Skeletal muscle tissue (tissue), 4 donors: ENCODE data around the gene RUBCNL. TPM values are rescaled to one million over a fixed set of nuclear protein-coding genes. Genes with fewer than 3 reads are reported as not detected.

ENCODE experiments used
- H3K27ac ChIP-seq: one replicate; pipeline ENCODE4 v1.7.0; 2013; ENCODE audit warnings: mild to moderate bottlenecking, low read depth, low read length, inconsistent platforms
- H3K27me3 ChIP-seq, 3 donors: one replicate each; pipeline ENCODE4 v1.7.0; 2013; ENCODE audit warnings: low read length in 3 of 3; ENCODE audit not compliant: control insufficient read depth in 3 of 3, insufficient read depth in 3 of 3
- H3K36me3 ChIP-seq, 3 donors: one replicate each; pipeline ENCODE4 v1.7.0; 2013; ENCODE audit warnings: low read length in 3 of 3; ENCODE audit not compliant: control insufficient read depth in 3 of 3, insufficient read depth in 3 of 3
- H3K4me1 ChIP-seq, 3 donors: one replicate each; pipeline ENCODE4 v1.7.0; 2013; ENCODE audit warnings: low read length in 3 of 3, mild to moderate bottlenecking in 3 of 3; ENCODE audit not compliant: control insufficient read depth in 3 of 3, insufficient read depth in 3 of 3
- H3K4me3 ChIP-seq, 3 donors: one replicate each; pipeline ENCODE4 v1.7.0; 2013; ENCODE audit warnings: low read length in 3 of 3
- H3K9ac ChIP-seq, 3 donors: one replicate each; pipeline ENCODE4 v1.7.0; 2013; ENCODE audit warnings: low read length in 3 of 3, mild to moderate bottlenecking in 3 of 3, moderate library complexity in 2 of 3, low read depth in 1 of 3
- H3K9me3 ChIP-seq, 3 donors: one replicate each; pipeline ENCODE4 v1.7.0; 2013; ENCODE audit warnings: low read length in 3 of 3; ENCODE audit not compliant: control insufficient read depth in 3 of 3
- total RNA-seq: library from RNA; depleted of rRNA; stranded (reverse); fragments of >200 nt; gene quantifications from one replicate; pipeline ENCODE4 v1.2.3, GENCODE V29; 2014
- donor health status: Osteomylitis.

The RUBCNL gene
- total RNA-seq, 1 donor from 2014 or later = 3.7 TPM

DNA sequence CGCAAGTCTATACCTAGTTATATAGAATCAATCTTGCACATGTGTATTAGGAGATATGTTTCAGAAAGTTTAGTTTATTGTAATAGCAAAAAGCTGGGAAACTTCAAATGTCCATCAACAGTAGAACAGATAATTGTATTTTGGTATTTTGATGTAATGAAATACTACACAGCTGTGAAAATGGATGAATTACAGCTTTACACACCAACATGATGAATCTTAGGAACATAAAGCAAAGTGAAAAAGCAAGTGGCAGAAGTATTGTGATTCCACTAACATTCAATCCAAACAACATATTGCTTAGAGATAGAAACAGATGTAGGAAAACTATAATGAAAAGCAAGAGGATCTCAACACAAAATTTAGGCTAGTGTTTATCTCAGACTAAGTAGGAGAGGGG lies 72.5 kb downstream of the RUBCNL start:
- no peaks in the 10 kb centered on the region for H3K4me1 ChIP-seq
- no peaks in the 10 kb centered on the region for H3K27me3 ChIP-seq
- H3K9ac ChIP-seq = no peak overlapping the region
- no peaks in the 10 kb centered on the region for H3K9me3 ChIP-seq
- no peaks in the 10 kb centered on the region for H3K36me3 ChIP-seq
- no peak overlapping the region for H3K27ac ChIP-seq
- H3K4me3 ChIP-seq = no peak overlapping the region

DNA sequence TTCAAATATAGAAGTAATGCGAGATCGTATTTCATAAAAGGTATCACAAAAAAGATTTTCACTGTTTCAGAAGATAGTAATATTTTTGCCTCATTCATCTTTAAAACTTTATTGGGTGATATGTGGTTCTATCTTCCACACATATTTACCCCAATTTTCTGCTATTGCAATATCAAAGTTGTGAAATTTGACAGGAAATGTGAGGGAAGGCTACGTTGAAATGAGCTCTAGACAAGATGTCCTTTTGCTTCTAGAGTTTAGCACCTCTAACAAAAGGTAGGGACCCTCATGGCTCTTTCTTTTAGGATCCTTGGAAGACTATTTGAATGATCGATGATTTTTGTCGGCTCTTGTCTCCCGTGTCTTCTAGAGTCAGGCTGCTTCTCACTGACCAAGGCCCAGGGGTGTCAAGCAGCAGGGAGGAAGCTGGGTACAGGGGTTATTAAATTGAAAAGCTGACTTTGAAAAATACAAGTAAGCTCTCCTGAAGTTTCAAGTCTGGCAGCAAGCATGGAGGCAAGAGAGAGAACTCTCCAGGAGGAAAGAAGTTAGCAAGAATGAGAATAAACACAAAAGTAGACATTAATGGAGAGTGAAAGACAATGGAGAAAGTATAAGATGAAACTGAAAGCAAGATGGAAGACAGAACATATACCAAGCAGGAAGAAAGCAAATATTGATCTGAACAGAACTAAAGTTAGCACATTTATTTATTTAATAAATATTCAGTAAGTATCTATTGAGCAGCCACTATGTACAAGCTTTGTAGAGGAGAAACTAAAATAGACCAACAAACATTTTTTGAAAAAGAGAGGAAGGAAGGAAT lies 73.4 kb downstream of the RUBCNL start:
- Histone ChIP-seq H3K9me3 (no peaks in the 10 kb centered on the region), H3K27me3 (no peaks in the 10 kb centered on the region), H3K36me3 (no peaks in the 10 kb centered on the region), H3K27ac (no peak overlapping the region), H3K4me1 (no peaks in the 10 kb centered on the region), H3K9ac (no peak overlapping the region), H3K4me3 (no peak overlapping the region)

DNA sequence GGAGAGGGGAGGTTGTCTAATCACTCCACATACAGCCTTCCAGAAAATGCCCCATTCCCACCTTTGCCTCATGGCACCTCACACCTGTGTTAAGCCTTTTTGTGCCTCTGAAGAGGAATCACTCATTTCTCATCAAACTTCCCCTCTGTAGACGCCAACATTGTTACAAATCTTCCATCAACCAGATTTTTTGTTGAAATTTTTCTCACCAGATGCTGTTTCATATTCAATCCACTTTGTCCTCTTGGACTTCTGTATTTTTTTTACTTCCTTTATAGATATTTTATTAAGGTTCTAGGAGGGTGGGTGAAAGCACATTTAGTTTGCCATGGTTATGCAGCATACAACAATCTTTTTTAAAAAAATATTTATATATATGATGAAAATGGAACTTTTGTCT lies 74.0 kb downstream of the RUBCNL start:
- Histone ChIP-seq H3K9me3 (no peaks in the 10 kb centered on the region), H3K9ac (no peak overlapping the region), H3K27me3 (no peaks in the 10 kb centered on the region), H3K4me1 (no peaks in the 10 kb centered on the region), H3K4me3 (no peak overlapping the region), H3K36me3 (no peaks in the 10 kb centered on the region), H3K27ac (no peak overlapping the region)

DNA sequence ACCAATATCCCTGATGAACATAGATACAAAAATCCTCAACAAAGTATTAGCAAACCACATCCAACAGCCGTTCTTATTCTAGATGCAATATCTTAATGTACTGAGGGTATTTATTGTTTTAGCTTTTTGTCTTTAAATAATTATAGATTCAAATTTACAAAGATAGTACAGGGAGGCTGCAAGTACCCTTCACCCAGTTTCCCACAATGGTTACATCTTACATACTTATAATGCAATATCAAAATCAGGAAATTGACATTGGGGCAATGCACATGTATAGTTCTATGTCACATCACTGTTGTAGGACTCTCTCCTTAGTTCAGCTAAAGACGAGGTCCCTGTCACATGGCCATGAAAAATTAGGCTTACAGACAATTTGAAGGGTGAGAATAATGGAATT lies 75.8 kb downstream of the RUBCNL start:
- H3K27ac ChIP-seq = no peak overlapping the region
- no peaks in the 10 kb centered on the region for H3K9me3 ChIP-seq
- H3K4me3 ChIP-seq = no peak overlapping the region
- H3K36me3 ChIP-seq = no peaks in the 10 kb centered on the region
- no peak overlapping the region for H3K9ac ChIP-seq
- no peaks in the 10 kb centered on the region for H3K27me3 ChIP-seq
- H3K4me1 ChIP-seq = no peaks in the 10 kb centered on the region

DNA sequence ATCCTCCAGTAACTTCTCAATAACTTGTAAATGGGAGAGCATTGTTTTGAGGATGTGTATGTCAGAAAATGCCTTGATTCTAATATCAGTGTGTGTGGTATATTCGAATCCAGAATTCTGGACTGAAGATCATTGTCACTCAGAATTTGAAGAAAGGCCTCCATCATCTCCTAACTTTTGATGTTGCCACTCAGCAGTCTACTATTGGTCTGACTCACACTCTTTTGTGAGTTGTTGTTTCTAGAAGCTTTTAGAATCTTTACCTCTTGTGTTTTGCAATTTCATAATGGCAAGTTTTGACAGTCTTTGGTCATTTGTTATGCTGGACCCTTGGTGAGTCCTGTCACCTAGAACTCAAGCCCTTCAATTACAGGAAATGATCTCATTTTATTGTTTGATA lies 77.0 kb downstream of the RUBCNL start:
- Histone ChIP-seq H3K27me3 (no peaks in the 10 kb centered on the region), H3K36me3 (no peaks in the 10 kb centered on the region), H3K27ac (no peak overlapping the region)

DNA sequence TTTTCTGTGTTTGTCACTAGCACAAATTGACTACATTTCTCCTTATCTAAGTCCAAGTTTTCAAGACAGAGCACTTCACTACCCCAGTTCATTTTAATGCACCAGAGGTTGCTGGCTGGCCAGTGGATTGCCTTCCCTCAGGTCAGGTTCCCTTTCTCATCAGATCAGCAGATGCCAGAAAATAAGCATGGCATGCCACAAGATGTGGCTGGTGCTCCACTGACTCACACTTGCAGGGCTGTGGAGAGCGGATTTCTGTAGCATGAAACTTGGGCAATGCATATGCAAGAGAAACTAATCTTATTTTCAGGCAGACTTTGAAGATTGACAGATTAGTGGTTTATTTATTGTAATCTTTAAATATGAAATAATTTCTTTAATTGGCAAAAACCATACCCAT lies 79.5 kb downstream of the RUBCNL start:
- Histone ChIP-seq H3K9me3 (no peaks in the 10 kb centered on the region), H3K4me3 (no peak overlapping the region), H3K36me3 (no peaks in the 10 kb centered on the region), H3K9ac (no peak overlapping the region), H3K4me1 (no peaks in the 10 kb centered on the region), H3K27me3 (no peaks in the 10 kb centered on the region), H3K27ac (no peak overlapping the region)

More for the DNA sequence above, 77.0 kb downstream of the RUBCNL start:
- no peaks in the 10 kb centered on the region for H3K9me3 ChIP-seq
- H3K4me3 ChIP-seq = no peak overlapping the region
- no peak overlapping the region for H3K9ac ChIP-seq
- H3K4me1 ChIP-seq = no peaks in the 10 kb centered on the region

DNA sequence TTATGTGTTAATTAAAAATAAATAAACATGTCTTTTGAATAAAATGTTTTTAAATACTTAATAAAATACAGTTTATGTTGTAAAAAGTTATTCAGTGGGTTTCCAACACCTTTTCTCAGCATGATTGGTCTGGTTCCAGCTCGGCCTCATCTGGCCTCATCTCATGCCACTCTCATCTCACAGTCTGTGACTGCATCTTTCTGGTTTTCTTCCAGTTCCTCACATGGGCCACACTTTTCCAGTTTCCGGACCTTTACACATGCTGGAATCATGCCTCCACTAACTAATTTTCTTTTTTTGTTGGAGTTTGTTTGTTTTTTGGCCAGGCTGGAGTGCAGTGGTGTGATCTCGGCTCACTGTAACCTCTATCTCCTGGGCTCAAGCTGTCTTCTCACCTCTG lies 82.5 kb downstream of the RUBCNL start:
- H3K36me3 ChIP-seq = no peaks in the 10 kb centered on the region
- H3K9me3 ChIP-seq = no peaks in the 10 kb centered on the region
- H3K27me3 ChIP-seq = no peaks in the 10 kb centered on the region
- H3K4me3 ChIP-seq = no peak overlapping the region
- H3K9ac ChIP-seq = no peak overlapping the region
- H3K27ac ChIP-seq = no peak overlapping the region
- H3K4me1 ChIP-seq = no peaks in the 10 kb centered on the region

DNA sequence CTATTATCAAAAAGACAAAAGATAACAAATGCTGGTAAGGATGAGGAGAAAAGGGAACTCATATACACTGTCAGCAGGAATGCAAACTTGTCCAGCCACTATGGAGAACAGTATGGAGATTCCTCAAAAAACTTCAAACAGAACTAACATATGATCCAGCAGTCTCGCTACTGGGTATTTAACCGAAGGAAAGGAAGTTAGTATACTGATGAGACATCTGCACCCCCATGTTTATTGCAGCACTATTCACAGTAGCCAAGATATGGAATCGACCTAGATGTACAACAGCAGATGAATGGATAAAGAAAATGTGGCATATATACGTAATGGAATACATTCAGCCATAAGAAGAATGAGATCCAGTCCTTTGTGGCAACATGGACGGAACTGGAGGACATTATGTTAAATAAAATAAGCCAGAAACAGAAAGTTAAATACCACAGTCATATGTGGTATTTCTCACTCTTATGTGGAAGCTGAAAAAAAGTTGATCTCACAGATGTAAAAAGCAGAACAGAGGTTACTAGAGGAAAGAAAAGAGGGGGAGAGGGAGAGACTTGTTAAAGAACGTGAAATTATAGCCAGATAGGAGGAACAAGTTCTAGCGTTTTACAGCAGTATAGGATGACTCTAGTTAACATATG lies 83.2 kb downstream of the RUBCNL start:
- Histone ChIP-seq H3K9me3 (no peaks in the 10 kb centered on the region), H3K27me3 (no peaks in the 10 kb centered on the region), H3K9ac (no peak overlapping the region), H3K4me3 (no peak overlapping the region), H3K4me1 (no peaks in the 10 kb centered on the region), H3K36me3 (no peaks in the 10 kb centered on the region), H3K27ac (no peak overlapping the region)

DNA sequence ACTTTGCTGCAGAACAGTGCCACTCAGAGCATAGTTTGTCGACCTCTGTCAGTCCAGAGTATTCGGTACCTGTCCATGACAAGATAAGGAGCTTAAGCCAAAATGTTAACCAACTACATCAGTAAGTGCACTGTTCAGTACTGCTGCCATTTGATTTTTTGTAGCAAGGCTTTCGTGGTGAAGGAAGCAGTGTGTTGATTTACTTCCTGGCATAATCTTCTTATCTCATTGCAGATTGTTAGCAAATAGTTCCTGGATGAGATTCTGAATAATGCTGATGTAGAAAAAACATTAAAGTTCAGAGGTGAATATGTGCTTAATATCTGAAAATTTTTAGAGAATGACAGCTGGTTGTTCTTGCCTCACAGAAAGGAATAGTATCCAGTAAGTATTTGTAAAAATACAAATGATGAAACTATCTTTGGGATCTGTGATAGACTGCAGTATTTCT lies 89.7 kb downstream of the RUBCNL start:
- H3K4me3 ChIP-seq = no peak overlapping the region
- H3K36me3 ChIP-seq = no peaks in the 10 kb centered on the region
- H3K9me3 ChIP-seq = no peaks in the 10 kb centered on the region
- H3K4me1 ChIP-seq = peaks cover 0 to 9% (median 2%) of the 10 kb centered on the region in 3 donors
- H3K27me3 ChIP-seq = no peaks in the 10 kb centered on the region
- no peak overlapping the region for H3K9ac ChIP-seq
- H3K27ac ChIP-seq = peak overlapping the region; percentile 52

DNA sequence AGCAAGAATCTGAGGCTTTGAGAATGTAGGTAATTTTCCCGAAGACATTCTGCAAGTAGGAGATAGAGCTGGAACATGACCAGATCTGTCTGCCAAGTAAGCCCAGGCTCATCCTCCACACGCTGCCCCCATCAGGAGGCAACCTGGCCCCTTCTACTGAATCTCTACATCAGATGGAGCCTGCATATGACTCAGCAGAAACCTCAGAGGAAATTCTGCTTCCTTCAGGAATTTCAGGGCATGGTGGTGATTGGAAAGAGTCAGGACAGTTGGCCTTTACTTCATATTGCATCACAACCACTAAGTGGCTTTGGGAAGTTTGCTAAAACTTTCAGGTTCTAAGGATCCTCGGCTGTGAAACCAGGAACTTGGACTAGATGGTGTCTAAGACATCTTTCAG lies 90.1 kb downstream of the RUBCNL start:
- H3K9ac ChIP-seq = no peak overlapping the region
- no peaks in the 10 kb centered on the region for H3K27me3 ChIP-seq
- H3K27ac ChIP-seq = peak overlapping the region; percentile 52
- peaks cover 0 to 9% (median 2%) of the 10 kb centered on the region in 3 donors for H3K4me1 ChIP-seq
- no peak overlapping the region for H3K4me3 ChIP-seq
- H3K9me3 ChIP-seq = no peaks in the 10 kb centered on the region
- no peaks in the 10 kb centered on the region for H3K36me3 ChIP-seq
